Measurements from ENCODE around the gene TLR5.
"Not testable (repeated sequence)": the region's sequence is repeated elsewhere in the genome, so short reads cannot be mapped to it uniquely, and the experiment has no call there.

The TLR5 gene

DNA sequence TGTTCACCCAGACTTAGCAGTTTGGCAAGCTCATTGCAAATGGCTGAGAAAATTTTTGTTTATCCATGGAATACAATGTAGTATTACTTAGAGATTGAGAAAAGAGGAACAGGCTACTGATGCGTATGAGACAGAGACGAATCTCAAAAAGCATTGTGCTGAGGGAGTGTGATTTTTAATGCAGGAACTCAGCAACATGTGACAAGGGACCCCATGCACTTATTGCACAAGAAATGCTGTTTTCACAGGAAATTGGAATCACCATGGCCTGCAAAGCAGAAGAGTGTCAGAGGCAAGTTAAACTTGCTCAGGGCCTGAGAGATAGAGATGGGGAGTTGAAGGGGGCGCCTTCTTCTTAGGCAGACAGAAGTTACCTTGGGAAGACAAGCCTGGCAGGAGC lies 32.6 kb upstream of the TLR5 start:
- H3K27me3 ChIP-seq (ENCODE audit: insufficient read depth, low read length): no peaks in the 10 kb centered on the region
- no peak overlapping the region for H2BK5ac ChIP-seq (ENCODE audit: low read depth, low read length, poor library complexity)
- no peaks in the 10 kb centered on the region for H3K79me1 ChIP-seq (ENCODE audit: low read length)
- no peak overlapping the region for H2AK5ac ChIP-seq (ENCODE audit: low read length)
- no peak overlapping the region for H4K8ac ChIP-seq (ENCODE audit: low read depth, low read length)
- H3K9me3 ChIP-seq (ENCODE audit: insufficient read depth, low read depth, low read length): no peaks in the 10 kb centered on the region
- H2BK120ac ChIP-seq (ENCODE audit: insufficient read depth, low read length, poor library complexity): no peak overlapping the region
- no peak overlapping the region for H2AFZ ChIP-seq (ENCODE audit: insufficient read depth, low read length, poor library complexity)
- H3K18ac ChIP-seq (ENCODE audit: low read length): no peak overlapping the region
- no peak overlapping the region for H4K91ac ChIP-seq (ENCODE audit: low read depth, low read length)
- no peak overlapping the region for H4K12ac ChIP-seq (ENCODE audit: low read depth, low read length)
- H3K14ac ChIP-seq (ENCODE audit: low read length): no peak overlapping the region
- peaks cover 2 to 3% of the 10 kb centered on the region in 2 experiments for H3K4me1 ChIP-seq (ENCODE audit: control insufficient read depth in 1 of 2, insufficient read depth in 2 of 2, low read length in 2 of 2)
- H3K4me2 ChIP-seq (ENCODE audit: low read length): no peak overlapping the region
- H3K23ac ChIP-seq (ENCODE audit: low read length): no peak overlapping the region
- H3K79me2 ChIP-seq (ENCODE audit: control insufficient read depth, insufficient read depth, low read length, poor library complexity): no peaks in the 10 kb centered on the region
- peak in 1 of 2 donors; percentile 28 for DNase-seq
- H3K36me3 ChIP-seq (ENCODE audit: control insufficient read depth in 1 of 2, insufficient read depth in 2 of 2, low read length in 2 of 2): no peaks in the 10 kb centered on the region
- no peak overlapping the region for H3K9ac ChIP-seq (ENCODE audit: low read length)
- WGBS (ENCODE audit: extremely low coverage, insufficient coverage, insufficient read length): no CpG with 5 or more reads among the region's 3 CpGs
- H3K4me3 ChIP-seq (ENCODE audit: low read depth, low read length): no peak overlapping the region
- no peak overlapping the region for H3K27ac ChIP-seq (ENCODE audit: low read depth, low read length)
- H2BK12ac ChIP-seq (ENCODE audit: low read length): no peak overlapping the region
- H3K4ac ChIP-seq (ENCODE audit: low read depth, low read length): no peak overlapping the region

DNA sequence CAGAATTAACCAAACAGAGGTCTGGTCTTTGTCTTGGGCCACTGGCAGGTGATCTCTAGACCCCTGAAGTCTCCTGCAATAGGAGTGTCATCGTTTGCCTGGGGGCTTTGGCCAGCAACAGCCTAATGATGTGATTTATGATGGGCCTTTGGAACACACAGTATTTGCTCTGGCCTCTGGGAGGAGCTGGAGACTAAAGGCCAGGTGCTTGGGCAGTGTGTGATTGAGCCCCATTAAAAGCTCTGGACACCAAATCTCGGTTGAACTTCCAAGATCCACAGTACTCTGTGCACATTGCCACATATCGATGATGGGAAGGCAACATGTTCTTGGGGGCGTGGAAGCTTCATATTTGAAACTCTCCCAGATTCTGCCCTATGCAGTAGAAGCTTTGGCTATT lies 32.0 kb upstream of the TLR5 start:
- H3K27ac ChIP-seq (ENCODE audit: low read depth, low read length): no peak overlapping the region
- no peak overlapping the region for H4K12ac ChIP-seq (ENCODE audit: low read depth, low read length)
- H3K79me1 ChIP-seq (ENCODE audit: low read length): no peaks in the 10 kb centered on the region
- no peak overlapping the region for H3K4me2 ChIP-seq (ENCODE audit: low read length)
- DNase-seq: no peak
- peaks cover 2 to 3% of the 10 kb centered on the region in 2 experiments for H3K4me1 ChIP-seq (ENCODE audit: control insufficient read depth in 1 of 2, insufficient read depth in 2 of 2, low read length in 2 of 2)
- H2AFZ ChIP-seq (ENCODE audit: insufficient read depth, low read length, poor library complexity): no peak overlapping the region
- H2BK12ac ChIP-seq (ENCODE audit: low read length): no peak overlapping the region
- no peak overlapping the region for H3K23ac ChIP-seq (ENCODE audit: low read length)
- no peak overlapping the region for H3K4me3 ChIP-seq (ENCODE audit: low read depth, low read length)
- H3K4ac ChIP-seq (ENCODE audit: low read depth, low read length): no peak overlapping the region
- H2BK120ac ChIP-seq (ENCODE audit: insufficient read depth, low read length, poor library complexity): no peak overlapping the region
- no peak overlapping the region for H2BK5ac ChIP-seq (ENCODE audit: low read depth, low read length, poor library complexity)
- no peak overlapping the region for H3K9ac ChIP-seq (ENCODE audit: low read length)
- H3K9me3 ChIP-seq (ENCODE audit: insufficient read depth, low read depth, low read length): no peaks in the 10 kb centered on the region
- no peaks in the 10 kb centered on the region for H3K79me2 ChIP-seq (ENCODE audit: control insufficient read depth, insufficient read depth, low read length, poor library complexity)
- no peak overlapping the region for H3K18ac ChIP-seq (ENCODE audit: low read length)
- no CpG with 5 or more reads among the region's 4 CpGs for WGBS (ENCODE audit: extremely low coverage, insufficient coverage, insufficient read length)
- no peak overlapping the region for H3K14ac ChIP-seq (ENCODE audit: low read length)
- H4K91ac ChIP-seq (ENCODE audit: low read depth, low read length): no peak overlapping the region
- no peak overlapping the region for H2AK5ac ChIP-seq (ENCODE audit: low read length)
- no peak overlapping the region for H4K8ac ChIP-seq (ENCODE audit: low read depth, low read length)
- no peaks in the 10 kb centered on the region for H3K36me3 ChIP-seq (ENCODE audit: control insufficient read depth in 1 of 2, insufficient read depth in 2 of 2, low read length in 2 of 2)
- H3K27me3 ChIP-seq (ENCODE audit: insufficient read depth, low read length): no peaks in the 10 kb centered on the region

DNA sequence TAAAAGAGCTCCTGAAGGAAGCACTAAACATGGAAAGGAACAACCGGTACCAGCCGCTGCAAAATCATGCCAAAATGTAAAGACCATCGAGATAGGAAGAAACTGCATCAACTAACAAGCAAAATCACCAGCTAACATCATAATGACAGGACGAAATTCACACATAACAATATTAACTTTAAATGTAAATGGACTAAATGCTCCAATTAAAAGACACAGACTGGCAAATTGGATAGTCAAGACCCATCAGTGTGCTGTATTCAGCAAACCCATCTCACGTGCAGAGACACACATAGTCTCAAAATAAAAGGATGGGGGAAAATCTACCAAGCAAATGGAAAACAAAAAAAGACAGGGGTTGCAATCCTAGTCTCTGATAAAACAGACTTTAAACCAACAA lies 26.4 kb upstream of the TLR5 start:
- not testable (repeated sequence) for H3K9ac ChIP-seq (ENCODE audit: low read length); H4K91ac ChIP-seq (ENCODE audit: low read depth, low read length); H3K27ac ChIP-seq (ENCODE audit: low read depth, low read length); H3K4me3 ChIP-seq (ENCODE audit: low read depth, low read length); DNase-seq; H2AFZ ChIP-seq (ENCODE audit: insufficient read depth, low read length, poor library complexity); H3K27me3 ChIP-seq (ENCODE audit: insufficient read depth, low read length); H4K12ac ChIP-seq (ENCODE audit: low read depth, low read length); H3K4ac ChIP-seq (ENCODE audit: low read depth, low read length); H3K4me1 ChIP-seq (ENCODE audit: control insufficient read depth in 1 of 2, insufficient read depth in 2 of 2, low read length in 2 of 2); H2BK12ac ChIP-seq (ENCODE audit: low read length); H3K79me2 ChIP-seq (ENCODE audit: control insufficient read depth, insufficient read depth, low read length, poor library complexity); H2BK120ac ChIP-seq (ENCODE audit: insufficient read depth, low read length, poor library complexity); H3K14ac ChIP-seq (ENCODE audit: low read length); H2AK5ac ChIP-seq (ENCODE audit: low read length); H3K79me1 ChIP-seq (ENCODE audit: low read length); H3K36me3 ChIP-seq (ENCODE audit: control insufficient read depth in 1 of 2, insufficient read depth in 2 of 2, low read length in 2 of 2); H2BK5ac ChIP-seq (ENCODE audit: low read depth, low read length, poor library complexity); H3K23ac ChIP-seq (ENCODE audit: low read length); H3K4me2 ChIP-seq (ENCODE audit: low read length); H3K9me3 ChIP-seq (ENCODE audit: insufficient read depth, low read depth, low read length); H4K8ac ChIP-seq (ENCODE audit: low read depth, low read length); H3K18ac ChIP-seq (ENCODE audit: low read length)
- no CpG with 5 or more reads among the region's 5 CpGs for WGBS (ENCODE audit: extremely low coverage, insufficient coverage, insufficient read length)

DNA sequence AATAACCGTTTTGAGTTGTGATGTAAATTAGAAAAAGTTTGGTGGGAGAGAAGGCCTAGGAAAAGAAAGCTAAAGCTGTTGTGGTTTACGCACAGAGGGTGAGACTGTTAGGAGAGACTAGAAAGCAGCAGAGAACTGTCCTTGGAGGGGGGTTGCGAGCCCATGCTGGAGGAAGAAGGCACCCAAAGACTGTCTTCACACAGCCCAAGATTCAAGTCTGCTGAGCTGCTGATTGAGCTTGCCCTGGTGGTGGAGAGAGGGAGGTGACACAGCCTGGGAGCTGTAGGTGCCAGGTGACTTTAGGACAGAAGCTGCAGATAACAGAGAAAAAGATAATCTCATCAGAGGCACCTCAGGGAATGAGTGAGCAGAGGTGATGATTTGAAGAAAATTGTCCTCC lies 18.3 kb upstream of the TLR5 start:
- Histone ChIP-seq H3K23ac (ENCODE audit: low read length) (no peak overlapping the region), H3K4me2 (ENCODE audit: low read length) (no peak overlapping the region), H3K14ac (ENCODE audit: low read length) (no peak overlapping the region), H3K79me2 (ENCODE audit: control insufficient read depth, insufficient read depth, low read length, poor library complexity) (no peaks in the 10 kb centered on the region), H3K4ac (ENCODE audit: low read depth, low read length) (no peak overlapping the region), H3K4me3 (ENCODE audit: low read depth, low read length) (no peak overlapping the region), H2BK120ac (ENCODE audit: insufficient read depth, low read length, poor library complexity) (no peak overlapping the region), H3K79me1 (ENCODE audit: low read length) (no peaks in the 10 kb centered on the region), H2AFZ (ENCODE audit: insufficient read depth, low read length, poor library complexity) (no peak overlapping the region), H3K36me3 (ENCODE audit: control insufficient read depth in 1 of 2, insufficient read depth in 2 of 2, low read length in 2 of 2) (no peaks in the 10 kb centered on the region), H3K18ac (ENCODE audit: low read length) (no peak overlapping the region), H3K9me3 (ENCODE audit: insufficient read depth, low read depth, low read length) (peaks cover 2% of the 10 kb centered on the region), H3K27me3 (ENCODE audit: insufficient read depth, low read length) (no peaks in the 10 kb centered on the region), H2BK12ac (ENCODE audit: low read length) (no peak overlapping the region), H4K91ac (ENCODE audit: low read depth, low read length) (no peak overlapping the region), H3K9ac (ENCODE audit: low read length) (no peak overlapping the region), H2AK5ac (ENCODE audit: low read length) (no peak overlapping the region), H2BK5ac (ENCODE audit: low read depth, low read length, poor library complexity) (no peak overlapping the region), H4K8ac (ENCODE audit: low read depth, low read length) (no peak overlapping the region), H4K12ac (ENCODE audit: low read depth, low read length) (no peak overlapping the region), H3K4me1 (ENCODE audit: control insufficient read depth in 1 of 2, insufficient read depth in 2 of 2, low read length in 2 of 2) (peaks cover 0 to 2% of the 10 kb centered on the region in 2 experiments), H3K27ac (ENCODE audit: low read depth, low read length) (no peak overlapping the region)
- no peak for DNase-seq
- WGBS (ENCODE audit: extremely low coverage, insufficient coverage, insufficient read length): no CpG with 5 or more reads among the region's 3 CpGs

Measured in trophoblast cell (in vitro differentiated cells and primary cell).